Activated naive CD8-positive, alpha-beta T cell treated with anti-CD3 and anti-CD28 coated beads, Interleukin-2, amount 10 ng/mL, durations not matched to agents 7 days and 5 days (primary cell): ENCODE measurements around the gene GRK5. TPM values are rescaled to one million over a fixed set of nuclear protein-coding genes. Genes with fewer than 3 reads are reported as not detected.

Source experiments
- ATAC-seq: fragments of 150-1000 bp; cut with Tn5 transposase; one replicate; pipeline ENCODE4 v1.10.0; 2021; ENCODE audit warnings: low read depth, moderate library complexity
- POLR2A ChIA-PET: fragments of 350-600 bp; sonication (Branson Sonifier 250); formaldehyde crosslinking; loops from one replicate; lab custom pipeline; 2021; ENCODE audit warnings: antibody characterized with exemption; lab: Charles Lee
- DNase-seq: peaks from one replicate; pipeline ENCODE4 v3.0.0; 2021
- H3K27ac Mint-ChIP-seq: one replicate; pipeline ENCODE4 v1.8.0; 2022; ENCODE audit warnings: mild to moderate bottlenecking, mixed read lengths
- H3K27me3 Mint-ChIP-seq: one replicate; pipeline ENCODE4 v1.8.0; 2022; ENCODE audit warnings: mild to moderate bottlenecking, moderate library complexity, mixed read lengths
- H3K36me3 Mint-ChIP-seq: one replicate; pipeline ENCODE4 v1.8.0; 2021; ENCODE audit warnings: mild to moderate bottlenecking, mixed read lengths
- H3K4me1 Mint-ChIP-seq: one replicate; pipeline ENCODE4 v1.8.0; 2021; ENCODE audit warnings: mixed read lengths
- H3K4me3 Mint-ChIP-seq: one replicate; pipeline ENCODE4 v1.8.0; 2022; ENCODE audit warnings: mild to moderate bottlenecking, moderate library complexity, mixed read lengths
- H3K9me3 Mint-ChIP-seq: one replicate; pipeline ENCODE4 v1.8.0; 2021; ENCODE audit warnings: mixed read lengths
- total RNA-seq, 2 experiments: library from RNA; stranded (reverse); gene quantifications; one replicate each; pipeline ENCODE4 v1.2.3, GENCODE V29; 2021

The GRK5 gene
- total RNA-seq, 2 experiments from 2014 or later, result 19.6 to 21.8 TPM

- Mint-ChIP-seq H3K4me3 (no peak overlapping the region), H3K27me3 (no peaks in the 10 kb centered on the region), H3K4me1 (peaks cover 12% of the 10 kb centered on the region), H3K27ac (no peak overlapping the region), H3K36me3 (peaks cover 4% of the 10 kb centered on the region), H3K9me3 (no peaks in the 10 kb centered on the region)
- no peak for ATAC-seq
- no peak for DNase-seq
- POLR2A ChIA-PET, result no interaction called here
Measured at GRCh38 chr10:119446441-119447277, 239.3 kb downstream of the GRK5 start.

GRCh38 chr10:119447421-119447820 is 240.1 kb downstream of the GRK5 start:
- no peak for DNase-seq
- H3K4me3 Mint-ChIP-seq, result no peak overlapping the region
- H3K27me3 Mint-ChIP-seq, result no peaks in the 10 kb centered on the region
- POLR2A ChIA-PET, result no interaction called here
- peaks cover 4% of the 10 kb centered on the region for H3K36me3 Mint-ChIP-seq
- no peaks in the 10 kb centered on the region for H3K9me3 Mint-ChIP-seq
- H3K4me1 Mint-ChIP-seq, result peaks cover 12% of the 10 kb centered on the region
- no peak overlapping the region for H3K27ac Mint-ChIP-seq
- no peak for ATAC-seq

- POLR2A ChIA-PET, result no interaction called here
- no peak overlapping the region for H3K4me3 Mint-ChIP-seq
- H3K4me1 Mint-ChIP-seq, result peaks cover 12% of the 10 kb centered on the region
- H3K27me3 Mint-ChIP-seq, result no peaks in the 10 kb centered on the region
- ATAC-seq, result no peak
- H3K9me3 Mint-ChIP-seq, result no peaks in the 10 kb centered on the region
- H3K27ac Mint-ChIP-seq, result no peak overlapping the region
- peaks cover 4% of the 10 kb centered on the region for H3K36me3 Mint-ChIP-seq
- no peak for DNase-seq
Measured at GRCh38 chr10:119447823-119448546, 240.6 kb downstream of the GRK5 start.

- ATAC-seq, result no peak
- H3K9me3 Mint-ChIP-seq, result no peaks in the 10 kb centered on the region
Measured at GRCh38 chr10:119448628-119449584, 241.5 kb downstream of the GRK5 start.

GRCh38 chr10:119449760-119450461 is 242.5 kb downstream of the GRK5 start:
- Mint-ChIP-seq H3K36me3 (peaks cover 4% of the 10 kb centered on the region), H3K4me3 (no peak overlapping the region), H3K9me3 (no peaks in the 10 kb centered on the region), H3K4me1 (peaks cover 10% of the 10 kb centered on the region), H3K27ac (no peak overlapping the region), H3K27me3 (no peaks in the 10 kb centered on the region)
- DNase-seq, result no peak
- POLR2A ChIA-PET, result no interaction called here
- ATAC-seq, result no peak

More at GRCh38 chr10:119448628-119449584, 241.5 kb downstream of the GRK5 start:
- Mint-ChIP-seq H3K27me3 (no peaks in the 10 kb centered on the region), H3K4me1 (peaks cover 12% of the 10 kb centered on the region), H3K27ac (no peak overlapping the region), H3K36me3 (peaks cover 4% of the 10 kb centered on the region), H3K4me3 (no peak overlapping the region)
- no peak for DNase-seq
- POLR2A ChIA-PET, result no interaction called here

- Mint-ChIP-seq H3K36me3 (peaks cover 4% of the 10 kb centered on the region), H3K4me3 (no peak overlapping the region)
Measured at GRCh38 chr10:119450606-119451299, 243.4 kb downstream of the GRK5 start.

GRCh38 chr10:119451300-119451896 is 244.0 kb downstream of the GRK5 start:
- no peaks in the 10 kb centered on the region for H3K4me1 Mint-ChIP-seq
- H3K27ac Mint-ChIP-seq, result no peak overlapping the region
- H3K36me3 Mint-ChIP-seq, result peaks cover 4% of the 10 kb centered on the region
- POLR2A ChIA-PET, result interaction anchor here (1.3 kb wide), 1 partner anchor 38 kb away, joined by 5 read pairs; no protein-coding TSS in a partner anchor
- H3K27me3 Mint-ChIP-seq, result no peaks in the 10 kb centered on the region
- no peak for DNase-seq
- no peaks in the 10 kb centered on the region for H3K9me3 Mint-ChIP-seq
- no peak overlapping the region for H3K4me3 Mint-ChIP-seq
- no peak for ATAC-seq

More at GRCh38 chr10:119450606-119451299, 243.4 kb downstream of the GRK5 start:
- Mint-ChIP-seq H3K4me1 (peaks cover 4% of the 10 kb centered on the region), H3K27me3 (no peaks in the 10 kb centered on the region), H3K9me3 (no peaks in the 10 kb centered on the region), H3K27ac (no peak overlapping the region)
- DNase-seq, result no peak
- no peak for ATAC-seq
- POLR2A ChIA-PET, result interaction anchor here (1.3 kb wide), 1 partner anchor 39 kb away, joined by 5 read pairs; no protein-coding TSS in a partner anchor

- Mint-ChIP-seq H3K27ac (no peak overlapping the region), H3K9me3 (no peaks in the 10 kb centered on the region), H3K4me1 (no peaks in the 10 kb centered on the region), H3K36me3 (peaks cover 3% of the 10 kb centered on the region), H3K4me3 (no peak overlapping the region), H3K27me3 (no peaks in the 10 kb centered on the region)
- POLR2A ChIA-PET, result interaction anchor here (1.3 kb wide), 1 partner anchor 37 kb away, joined by 5 read pairs; no protein-coding TSS in a partner anchor
- DNase-seq (no peak), ATAC-seq (no peak)
Measured at GRCh38 chr10:119452396-119452795, 245.0 kb downstream of the GRK5 start.

- Mint-ChIP-seq H3K27me3 (no peaks in the 10 kb centered on the region), H3K4me1 (no peaks in the 10 kb centered on the region), H3K27ac (no peak overlapping the region), H3K4me3 (no peak overlapping the region), H3K36me3 (no peaks in the 10 kb centered on the region), H3K9me3 (no peaks in the 10 kb centered on the region)
- POLR2A ChIA-PET, result no interaction called here
- DNase-seq (no peak), ATAC-seq (no peak)
Measured at GRCh38 chr10:119453313-119453712, 245.9 kb downstream of the GRK5 start.

- Mint-ChIP-seq H3K36me3 (no peaks in the 10 kb centered on the region), H3K4me1 (no peaks in the 10 kb centered on the region), H3K27me3 (no peaks in the 10 kb centered on the region), H3K27ac (no peak overlapping the region), H3K9me3 (no peaks in the 10 kb centered on the region), H3K4me3 (no peak overlapping the region)
- POLR2A ChIA-PET, result no interaction called here
- DNase-seq (no peak), ATAC-seq (no peak)
Measured at GRCh38 chr10:119454316-119454715, 246.9 kb downstream of the GRK5 start.

GRCh38 chr10:119454990-119455389 is 247.6 kb downstream of the GRK5 start:
- no peaks in the 10 kb centered on the region for H3K27me3 Mint-ChIP-seq
- no peaks in the 10 kb centered on the region for H3K9me3 Mint-ChIP-seq
- H3K36me3 Mint-ChIP-seq, result no peaks in the 10 kb centered on the region
- no peak overlapping the region for H3K4me3 Mint-ChIP-seq
- ATAC-seq, result no peak
- no peaks in the 10 kb centered on the region for H3K4me1 Mint-ChIP-seq
- POLR2A ChIA-PET, result no interaction called here
- no peak overlapping the region for H3K27ac Mint-ChIP-seq
- DNase-seq, result no peak
